HCEC 1CT (cell line): Measurements from ENCODE around the gene MYBPH.

ENCODE experiments used
- DNase-seq: peaks from one replicate; pipeline ENCODE4 v3.0.0-alpha.2; 2017

MYBPH gene

GRCh38 chr1:203126866-203127665 lies 48.6 kb downstream of the MYBPH start:
- peak; percentile 9 for DNase-seq

DNA sequence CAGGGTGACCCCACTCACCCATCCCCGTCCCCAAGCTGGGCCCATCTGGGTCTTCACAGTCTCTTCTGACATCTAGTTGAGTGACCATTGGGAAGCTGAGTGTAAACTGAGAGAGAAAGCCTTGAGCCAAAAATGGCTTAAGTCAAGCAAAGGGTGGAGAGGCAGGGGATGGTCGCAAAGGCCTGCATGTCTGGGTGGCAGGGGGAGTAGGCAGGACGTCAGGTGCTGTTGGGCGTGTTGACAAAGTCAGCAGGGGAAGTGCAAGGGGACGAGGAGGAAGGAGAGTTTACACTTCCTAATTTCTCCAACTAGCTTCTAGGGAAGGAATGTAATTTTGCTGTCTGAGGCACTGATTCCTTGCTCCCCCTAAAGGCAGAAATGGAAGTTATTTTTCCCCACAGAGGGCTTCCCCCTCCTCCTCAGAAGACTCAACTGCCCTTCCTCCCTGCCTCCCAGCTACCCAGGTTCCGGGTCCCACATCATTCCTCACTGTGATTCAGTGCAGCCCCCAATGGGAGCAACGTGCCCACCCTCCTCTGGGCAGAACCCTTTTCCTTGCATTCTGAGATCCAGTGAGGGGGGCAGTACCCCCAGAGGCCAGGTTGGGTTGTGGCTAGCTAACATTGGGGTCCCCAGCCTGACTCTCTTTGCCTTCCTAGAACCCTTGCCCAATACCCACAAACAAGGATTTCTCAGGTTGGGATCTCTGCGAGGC lies 49.3 kb downstream of the MYBPH start:
- peak; percentile 12 for DNase-seq

GRCh38 chr1:203124546-203125317 lies 50.9 kb downstream of the MYBPH start:
- peak; percentile 22 for DNase-seq

DNA sequence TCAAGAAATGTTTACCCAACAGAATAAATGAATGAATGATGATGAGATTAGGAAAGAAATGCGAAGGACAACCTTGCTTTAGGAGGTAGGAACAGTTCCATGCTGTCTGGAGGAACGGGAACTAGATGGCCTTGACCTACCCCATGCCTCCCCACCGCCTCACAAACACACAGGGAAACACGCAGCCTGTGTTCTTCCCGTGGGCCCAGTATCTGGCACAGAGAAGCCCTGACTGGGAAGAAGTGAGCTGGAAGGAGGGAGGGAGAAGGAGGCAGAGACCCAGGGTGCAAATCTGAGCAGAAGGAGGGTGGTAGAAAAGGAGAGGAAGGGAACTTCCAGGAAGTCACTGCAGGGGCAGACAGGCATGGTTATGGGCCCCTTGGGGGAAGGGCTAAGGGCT lies 51.6 kb downstream of the MYBPH start:
- no peak for DNase-seq

- DNase-seq: no peak
Observed at GRCh38 chr1:203122159-203122558, 53.5 kb downstream of the MYBPH start.

DNA sequence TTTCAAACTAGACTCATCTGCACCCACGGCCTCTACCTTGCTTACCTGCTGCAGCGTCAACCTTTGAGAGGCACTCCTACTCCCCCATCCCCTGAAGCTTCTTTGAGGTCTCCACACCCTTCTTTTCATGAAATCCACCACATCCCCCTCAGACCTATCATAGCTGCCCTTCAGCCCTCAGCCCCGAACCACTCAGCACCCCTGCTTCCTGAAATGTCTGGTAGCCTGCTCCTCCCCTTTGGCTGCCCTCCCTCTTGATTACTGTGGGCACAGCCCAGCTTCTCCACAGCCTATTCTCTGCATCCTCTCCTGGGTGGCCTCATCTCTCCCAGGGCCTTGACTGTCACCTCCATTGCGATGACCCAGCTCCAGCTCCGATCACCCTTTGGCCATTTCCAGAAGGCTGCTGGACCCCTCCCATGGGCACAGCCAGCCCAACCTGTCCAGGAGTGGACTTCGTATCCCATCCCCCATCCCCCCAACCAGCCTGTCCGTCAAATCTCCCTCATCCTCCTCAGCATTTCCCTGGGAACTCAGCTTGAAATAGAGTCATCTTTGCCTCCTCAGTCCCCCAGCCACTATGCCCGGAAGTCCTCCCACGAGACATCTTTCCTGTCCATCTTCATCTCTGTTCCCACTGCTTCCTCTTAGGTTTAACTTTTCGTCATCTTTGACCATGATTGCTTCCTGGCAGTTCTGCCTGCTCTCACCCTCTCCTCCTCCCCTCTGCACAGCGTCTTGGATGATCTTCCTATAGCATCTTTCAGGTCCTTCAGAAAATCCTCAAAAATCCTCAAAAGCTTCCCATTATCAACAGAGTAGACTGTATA lies 54.2 kb downstream of the MYBPH start:
- DNase-seq: no peak

- DNase-seq: no peak
Observed at GRCh38 chr1:203120325-203121153, 55.1 kb downstream of the MYBPH start.
